Pancreas (tissue), 10 donors: Measurements from ENCODE around the gene TRIM10. TPM values are rescaled to one million over a fixed set of nuclear protein-coding genes. Genes with fewer than 3 reads are reported as not detected.
A peak's percentile ranks its signal among the peaks of the same experiment; 100 is the strongest.

Experiments used
- ATAC-seq, 4 donors: fragments of 200-7000 bp; cut with Tn5 transposase; one replicate each; pipeline versions ENCODE4 v1.8.0 to v1.9.1; 2020; ENCODE audit warnings: mild to moderate bottlenecking in 4 of 4, moderate library complexity in 4 of 4
- DNase-seq, 6 donors: peaks; one replicate each; pipeline ENCODE4 v3.0.0-alpha.2; 2020
- FAIRE-seq: peaks from 2 replicates; lab custom pipeline; 2012; peaks lifted over from hg19 to GRCh38; lab: Jason Lieb, UNC
- H3K27ac ChIP-seq, 4 donors: fragments of 200-600 bp; sonication (generic); 1 replicate in 3 of 4; 2 replicates in 1 of 4; pipeline versions ENCODE4 v1.5.0 to v1.8.0; 2020
- H3K27me3 ChIP-seq, 4 donors: fragments of 200-600 bp; one replicate each; pipeline ENCODE4 v1.8.0; 2021
- H3K36me3 ChIP-seq, 3 donors: fragments of 200-600 bp; sonication (generic) in 1 of 3; one replicate each; pipeline versions ENCODE4 v1.5.0 to v1.8.0; 2020 to 2021
- H3K4me1 ChIP-seq, 3 donors: fragments of 200-600 bp; one replicate each; pipeline ENCODE4 v1.8.0; 2021
- H3K4me3 ChIP-seq, 4 donors: fragments of 200-600 bp; sonication (generic) in 2 of 4; one replicate each; pipeline versions ENCODE4 v1.5.0 to v1.8.0; 2020 to 2021
- H3K9me3 ChIP-seq, 4 donors: fragments of 200-600 bp; one replicate each; pipeline ENCODE4 v1.8.0; 2021
- WGBS, 2 donors: extraction: QIAGEN DNeasy Blood & Tissue Kit; methylation state at CpG; one replicate each; pipeline ENCODE4 v1.1.7; 2013; 5-methylcytosine and 5-hydroxymethylcytosine counted together
- intact Hi-C, 3 donors: fragments of 100-400 bp; cut with DNase I; formaldehyde crosslinking; loops; one replicate each; pipeline versions ENCODE4 v1.11.1 to v1.14.2; 2022
- polyA plus RNA-seq, 2 donors: library from polyadenylated mRNA; stranded (reverse); fragments of 200-250 nt; gene quantifications; one replicate each; pipeline ENCODE4 v1.2.3, GENCODE V29; 2013
- total RNA-seq, 6 donors: library from RNA; stranded (reverse); fragmentation: NEBNext Ultra II Directional in 4 of 6; extraction: Animal tissue kit (Norgen Biotek cat#: 25700) in 4 of 6; gene quantifications; one replicate each; pipeline versions ENCODE4 v1.2.1 to v1.2.4, GENCODE V29; 2021 to 2023
- TF ChIP-seq, protein P1 (sequence below), 4 donors: fragments of 200-600 bp; sonication (generic) in 3 of 4; IDR thresholded peaks; one replicate each; pipeline versions ENCODE4 v1.5.0 to v1.8.0; 2021; ENCODE audit warnings: antibody characterized with exemption in 4 of 4
- donor health status: healthy with polysubstance abuse.
- donor health status: DM: no; HTN: no; CAD: no; lungs with moderate emphysema.
- donor health status: DM: no; HTN: no; CAD: no.
- donor health status: control.
- donor health status: control.
- donor health status: Bipolar disorder and iron deficiency.
- donor health status: DM: yes; HTN: yes; CAD: no.
- donor health status: DM: no; HTN: no; CAD: no.
- donor health status: DM: no; HTN: no; CAD: no.
- donor health status: DM: yes; HTN: yes; CAD: no.

TRIM10 gene
- total and polyA plus RNA-seq, 8 donors = 0.02 to 0.03 TPM; not detected in 6

DNA sequence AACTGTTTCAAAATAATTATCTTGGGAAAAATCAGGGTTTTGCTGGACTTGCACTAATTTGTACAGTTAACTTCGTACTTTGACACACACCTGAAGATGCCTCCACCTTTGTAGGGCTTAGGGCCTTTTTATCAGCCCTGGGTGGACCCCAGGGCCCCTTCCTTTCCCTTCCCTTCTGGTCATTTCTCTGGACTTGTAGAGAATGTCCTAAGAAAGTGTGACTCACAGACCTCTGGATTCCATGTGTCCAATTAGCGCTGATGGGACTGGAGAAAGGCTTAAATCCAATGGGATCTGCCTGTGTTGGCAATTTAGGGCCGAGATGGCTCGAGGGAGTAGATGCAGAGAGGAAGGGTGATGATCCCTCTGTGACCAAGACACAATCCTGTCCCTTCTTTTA is 11.7 kb upstream of the TRIM10 start:
- ATAC-seq (no peak), DNase-seq (no peak), FAIRE-seq (no peak)
- 76 to 80% methylated on average over 4 of the region's 4 CpGs for WGBS, 2 donors
- intact Hi-C loops = no loop called here
- Histone ChIP-seq H3K27ac (no peak overlapping the region), H3K4me3 (no peak overlapping the region), H3K36me3 (no peaks in the 10 kb centered on the region), H3K9me3 (no peaks in the 10 kb centered on the region), H3K4me1 (no peaks in the 10 kb centered on the region), H3K27me3 (peaks cover 0 to 10% (median 3%) of the 10 kb centered on the region in 4 donors)
- TF ChIP-seq, protein P1, sequence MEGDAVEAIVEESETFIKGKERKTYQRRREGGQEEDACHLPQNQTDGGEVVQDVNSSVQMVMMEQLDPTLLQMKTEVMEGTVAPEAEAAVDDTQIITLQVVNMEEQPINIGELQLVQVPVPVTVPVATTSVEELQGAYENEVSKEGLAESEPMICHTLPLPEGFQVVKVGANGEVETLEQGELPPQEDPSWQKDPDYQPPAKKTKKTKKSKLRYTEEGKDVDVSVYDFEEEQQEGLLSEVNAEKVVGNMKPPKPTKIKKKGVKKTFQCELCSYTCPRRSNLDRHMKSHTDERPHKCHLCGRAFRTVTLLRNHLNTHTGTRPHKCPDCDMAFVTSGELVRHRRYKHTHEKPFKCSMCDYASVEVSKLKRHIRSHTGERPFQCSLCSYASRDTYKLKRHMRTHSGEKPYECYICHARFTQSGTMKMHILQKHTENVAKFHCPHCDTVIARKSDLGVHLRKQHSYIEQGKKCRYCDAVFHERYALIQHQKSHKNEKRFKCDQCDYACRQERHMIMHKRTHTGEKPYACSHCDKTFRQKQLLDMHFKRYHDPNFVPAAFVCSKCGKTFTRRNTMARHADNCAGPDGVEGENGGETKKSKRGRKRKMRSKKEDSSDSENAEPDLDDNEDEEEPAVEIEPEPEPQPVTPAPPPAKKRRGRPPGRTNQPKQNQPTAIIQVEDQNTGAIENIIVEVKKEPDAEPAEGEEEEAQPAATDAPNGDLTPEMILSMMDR (IDR thresholded peaks at IDR 0.05) = no peak

DNA sequence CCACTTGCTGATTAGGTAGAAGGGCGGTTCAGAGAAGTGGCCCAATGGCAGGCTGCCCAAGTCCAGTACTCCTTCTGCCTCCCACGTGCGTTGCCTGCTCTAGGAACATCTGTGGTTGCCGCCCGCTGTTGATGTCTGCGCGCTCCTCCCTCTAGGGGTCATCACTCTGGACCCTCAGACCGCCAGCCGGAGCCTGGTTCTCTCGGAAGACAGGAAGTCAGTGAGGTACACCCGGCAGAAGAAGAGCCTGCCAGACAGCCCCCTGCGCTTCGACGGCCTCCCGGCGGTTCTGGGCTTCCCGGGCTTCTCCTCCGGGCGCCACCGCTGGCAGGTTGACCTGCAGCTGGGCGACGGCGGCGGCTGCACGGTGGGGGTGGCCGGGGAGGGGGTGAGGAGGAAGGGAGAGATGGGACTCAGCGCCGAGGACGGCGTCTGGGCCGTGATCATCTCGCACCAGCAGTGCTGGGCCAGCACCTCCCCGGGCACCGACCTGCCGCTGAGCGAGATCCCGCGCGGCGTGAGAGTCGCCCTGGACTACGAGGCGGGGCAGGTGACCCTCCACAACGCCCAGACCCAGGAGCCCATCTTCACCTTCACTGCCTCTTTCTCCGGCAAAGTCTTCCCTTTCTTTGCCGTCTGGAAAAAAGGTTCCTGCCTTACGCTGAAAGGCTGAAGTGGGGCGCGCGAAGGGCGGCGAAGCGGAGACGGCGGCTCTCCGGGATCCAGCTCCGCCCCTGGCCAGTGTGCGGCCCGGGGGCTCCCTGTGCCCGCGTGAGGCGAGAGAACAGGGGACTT is 10.9 kb upstream of the TRIM10 start:
- no peaks in the 10 kb centered on the region for H3K4me1 ChIP-seq
- FAIRE-seq = no peak
- WGBS, 2 donors = 8 to 10% methylated on average over 62 of the region's 62 CpGs
- H3K9me3 ChIP-seq = no peaks in the 10 kb centered on the region
- DNase-seq = peak in 1 of 6 donors; percentile 63
- no peaks in the 10 kb centered on the region for H3K36me3 ChIP-seq
- no peak overlapping the region for H3K27ac ChIP-seq
- H3K4me3 ChIP-seq = peak overlapping the region in 1 of 4 donors; percentile 22
- TF ChIP-seq, protein P1 (IDR thresholded peaks at IDR 0.05) = no peak
- peak in 2 of 4 donors; percentile 26 for ATAC-seq
- peaks cover 0 to 10% (median 3%) of the 10 kb centered on the region in 4 donors for H3K27me3 ChIP-seq
- intact Hi-C loops = no loop called here

DNA sequence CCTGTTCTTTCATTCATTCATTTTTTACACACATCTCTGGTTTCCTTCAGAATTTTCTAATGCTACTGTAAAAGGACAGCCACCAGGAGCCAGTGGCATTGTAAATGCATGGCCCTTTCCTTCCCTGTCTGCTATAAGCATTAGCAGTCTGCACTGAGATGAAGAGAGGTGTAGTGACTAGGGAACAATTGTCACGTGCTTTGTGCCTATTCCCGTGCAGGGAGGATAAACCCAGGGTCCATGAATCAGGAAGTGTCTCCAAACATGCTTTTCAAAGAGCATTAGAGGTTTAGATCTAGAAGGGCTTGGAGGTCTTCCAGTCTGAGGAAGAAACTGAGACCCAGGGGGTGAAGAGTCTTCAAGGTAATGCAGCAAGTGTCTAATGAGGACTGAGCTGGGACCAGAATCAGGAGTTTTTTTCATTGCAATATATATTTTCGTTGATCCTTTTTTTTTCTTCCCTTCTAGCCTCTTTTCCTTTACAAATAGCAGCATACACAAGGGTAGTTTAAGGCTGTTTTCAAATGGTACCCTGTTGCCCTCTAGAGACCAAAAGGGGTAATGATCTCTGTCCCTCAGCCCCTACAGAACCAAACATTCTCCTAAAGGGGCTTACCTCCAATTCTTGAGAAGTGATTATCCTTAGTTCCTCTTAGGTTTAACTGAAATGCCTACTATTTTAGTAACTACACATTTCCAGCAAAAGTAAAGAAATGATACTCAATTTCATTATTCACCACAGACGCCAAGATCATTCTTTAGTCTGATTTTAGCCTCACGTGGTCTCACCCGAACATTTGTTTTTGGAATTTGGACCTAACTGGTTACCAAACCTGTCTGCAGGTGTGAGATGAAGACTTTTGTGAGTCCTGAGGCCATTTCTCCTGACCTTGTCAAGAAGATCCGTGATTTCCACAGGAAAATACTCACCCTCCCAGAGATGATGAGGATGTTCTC is 8.9 kb upstream of the TRIM10 start:
- Histone ChIP-seq H3K27ac (no peak overlapping the region), H3K9me3 (no peaks in the 10 kb centered on the region), H3K36me3 (no peaks in the 10 kb centered on the region), H3K4me1 (no peaks in the 10 kb centered on the region), H3K27me3 (peaks cover 0 to 10% (median 3%) of the 10 kb centered on the region in 4 donors), H3K4me3 (no peak overlapping the region)
- TF ChIP-seq, protein P1 (IDR thresholded peaks at IDR 0.05) = peak; percentile 51 to 74 (median 66)
- ATAC-seq = peak in 3 of 4 donors; percentile 86 to 91 (median 86)
- no peak for DNase-seq
- WGBS, 2 donors = 17 to 24% methylated on average over 7 of the region's 7 CpGs
- FAIRE-seq = peak; percentile 41
- intact Hi-C loops = no loop called here

DNA sequence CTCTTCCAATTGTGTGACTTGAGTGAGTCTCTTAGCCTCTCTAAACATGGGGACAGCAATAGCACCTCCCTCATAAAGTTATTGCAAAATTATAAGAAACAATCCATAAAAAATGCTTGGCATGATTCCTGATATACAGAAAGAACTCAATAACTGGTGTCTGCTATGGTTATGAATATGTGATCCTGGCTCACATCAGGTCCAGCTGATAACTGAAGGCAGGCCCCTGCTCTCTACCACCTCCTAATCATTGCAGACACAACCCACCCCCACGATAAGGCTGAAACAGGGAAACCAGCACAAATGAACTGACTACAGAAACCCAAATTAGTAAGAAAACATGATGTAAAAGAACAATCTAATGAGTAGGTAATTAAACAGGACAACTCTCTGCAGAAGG is 7.7 kb upstream of the TRIM10 start:
- 24 to 42% methylated on average over 1 of the region's 1 CpG for WGBS, 2 donors
- no peak overlapping the region for H3K27ac ChIP-seq
- H3K27me3 ChIP-seq = peaks cover 0 to 10% (median 3%) of the 10 kb centered on the region in 4 donors
- no peaks in the 10 kb centered on the region for H3K9me3 ChIP-seq
- no peak for ATAC-seq
- TF ChIP-seq, protein P1 (IDR thresholded peaks at IDR 0.05) = no peak
- intact Hi-C loops = no loop called here
- H3K4me1 ChIP-seq = no peaks in the 10 kb centered on the region
- no peak overlapping the region for H3K4me3 ChIP-seq
- FAIRE-seq = no peak
- DNase-seq = no peak
- no peaks in the 10 kb centered on the region for H3K36me3 ChIP-seq
